ENCODE results near the gene NYAP1.

The NYAP1 gene

DNA sequence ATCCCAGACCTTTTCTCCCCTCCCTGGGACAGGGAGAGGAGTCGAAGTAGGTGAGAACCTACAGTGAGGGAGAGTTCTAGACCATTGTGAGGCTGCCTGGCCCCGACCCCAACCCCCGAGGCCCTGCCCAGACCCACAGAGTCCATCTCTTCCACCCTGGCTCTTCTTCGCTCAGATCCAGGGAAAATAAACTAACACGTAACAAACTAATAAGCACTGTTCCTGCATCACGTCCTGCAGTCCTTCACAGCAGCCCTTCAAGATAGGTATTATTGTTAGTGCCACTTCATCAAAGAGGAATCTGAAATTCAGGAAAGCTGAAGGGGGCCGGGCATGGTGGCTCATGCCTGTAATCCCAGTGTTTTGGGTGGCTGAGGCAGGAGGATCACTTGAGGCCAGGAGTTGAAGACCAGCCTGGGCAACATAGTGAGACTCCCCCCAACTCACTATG, 19.5 kb upstream of the NYAP1 start, which contains the start of gene SPACDR:
TSS of gene SPACDR (minus strand) at position 51 of the 451 bp plus-strand sequence. CDS start 235 bp downstream, outside the sequence.
- no peak for DNase-seq

DNA sequence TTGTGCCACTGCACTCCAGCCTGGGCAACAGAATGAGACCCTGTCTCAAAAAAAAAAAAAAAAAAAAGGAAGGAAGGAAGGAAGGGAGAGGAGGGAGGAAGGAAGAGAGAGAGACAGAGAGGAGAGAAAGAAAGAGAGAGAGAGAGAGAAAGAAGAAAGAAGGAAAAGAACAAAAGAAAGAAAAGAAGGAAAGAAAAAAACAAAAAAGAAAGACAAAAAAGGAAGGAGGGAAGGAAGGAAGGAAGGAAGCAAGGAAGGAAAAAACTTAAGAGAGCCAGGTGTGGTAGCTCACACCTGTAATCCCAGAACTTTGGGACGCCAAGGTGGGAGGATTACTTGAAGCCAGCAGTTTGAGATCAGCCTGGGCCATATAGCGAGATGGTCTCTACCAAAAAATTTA, 18.9 kb upstream of the NYAP1 start:
- DNase-seq: no peak

- DNase-seq: no peak
Measured at GRCh38 chr7:100465299-100465698, 18.4 kb upstream of the NYAP1 start.

GRCh38 chr7:100465702-100466311, 17.9 kb upstream of the NYAP1 start:
- no peak for DNase-seq

DNA sequence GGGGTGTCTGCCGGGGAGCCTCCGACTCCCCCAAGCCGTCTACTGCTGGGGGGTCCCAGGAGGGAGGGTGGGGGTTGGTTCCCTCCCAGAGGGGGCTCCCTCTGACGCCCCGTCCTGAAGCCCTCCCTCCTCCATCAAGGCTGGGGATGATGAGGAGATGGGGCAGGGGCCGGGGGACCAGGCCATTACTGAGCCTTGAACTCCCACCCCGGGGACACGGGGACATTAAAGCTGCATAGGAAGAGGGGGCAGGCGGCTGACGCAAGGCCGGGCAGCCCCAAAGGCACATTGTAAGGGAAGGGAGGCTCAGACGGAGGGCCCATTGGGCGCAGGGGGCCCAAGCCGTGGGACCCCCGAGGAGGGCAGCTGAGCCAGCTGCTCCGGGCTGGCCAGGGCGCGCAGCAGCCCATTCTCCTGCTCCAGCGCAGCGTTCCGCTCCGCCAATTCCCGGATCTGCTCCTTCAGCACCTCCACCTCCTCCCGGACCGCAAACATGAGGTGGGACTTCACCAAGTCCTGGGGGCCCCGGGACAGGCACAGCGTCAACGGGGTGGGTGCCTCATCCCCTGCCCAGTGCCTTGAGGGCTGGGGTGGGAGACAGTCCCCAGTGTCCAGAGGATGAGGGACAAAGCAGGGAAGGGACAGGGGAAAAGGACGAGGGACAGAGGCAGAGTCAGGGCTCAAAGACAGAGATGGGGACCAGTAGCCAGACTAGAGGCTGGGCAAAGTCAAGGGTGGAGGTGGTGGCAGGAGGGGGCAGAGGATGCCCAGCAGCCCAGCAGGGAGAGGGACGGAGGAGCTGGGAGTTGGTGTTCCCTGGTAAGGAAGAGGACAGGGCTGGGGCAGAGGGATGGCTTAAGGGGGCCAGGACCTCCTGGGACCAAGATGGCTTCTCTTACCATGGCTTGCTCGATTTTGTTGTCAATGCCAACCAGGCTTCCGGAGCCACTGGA, 16.8 kb upstream of the NYAP1 start:
- DNase-seq: no peak

GRCh38 chr7:100467638-100468373, 15.9 kb upstream of the NYAP1 start:
- no peak for DNase-seq

DNA sequence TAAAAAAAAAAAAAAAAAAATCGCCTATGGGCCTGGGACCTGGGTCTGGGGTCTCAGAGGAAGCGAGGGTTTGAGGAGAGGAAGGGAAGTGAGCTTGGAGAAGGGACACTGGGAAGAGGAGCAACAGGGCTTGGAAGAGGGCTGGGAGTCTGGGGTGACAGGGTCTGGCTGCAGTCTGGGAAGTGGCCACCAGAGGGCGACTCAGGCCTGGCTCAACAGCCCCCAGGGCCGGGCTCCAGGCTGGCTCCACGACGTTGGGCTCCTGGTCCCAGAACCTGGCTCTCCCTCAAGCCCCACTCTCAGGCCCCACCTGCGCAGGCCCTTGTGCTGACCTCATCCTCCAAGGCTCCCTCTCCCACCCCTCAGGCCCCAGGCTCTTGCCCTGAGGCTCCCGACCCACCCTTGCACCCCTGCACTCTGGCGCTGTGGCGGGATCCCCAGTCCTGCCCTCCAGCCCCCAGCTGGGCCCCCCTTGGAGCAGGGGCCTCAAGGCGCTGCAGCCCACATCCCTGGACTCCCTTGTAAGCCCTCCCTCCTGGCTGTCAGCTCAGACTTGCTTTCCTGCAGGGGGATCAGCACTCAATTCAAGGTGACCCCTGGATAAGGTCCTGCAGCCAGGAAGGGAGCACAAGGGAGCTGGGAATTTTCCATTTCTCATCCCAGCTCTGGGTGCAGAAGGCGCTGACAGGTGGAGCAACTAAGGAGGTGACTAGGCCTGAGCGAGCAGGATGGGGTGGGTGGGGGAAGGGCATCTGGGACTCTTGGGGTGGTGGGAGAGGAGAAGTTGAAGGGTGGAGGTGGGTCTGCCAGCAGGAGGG, 14.3 kb upstream of the NYAP1 start:
- DNase-seq: peak; percentile 12

DNA sequence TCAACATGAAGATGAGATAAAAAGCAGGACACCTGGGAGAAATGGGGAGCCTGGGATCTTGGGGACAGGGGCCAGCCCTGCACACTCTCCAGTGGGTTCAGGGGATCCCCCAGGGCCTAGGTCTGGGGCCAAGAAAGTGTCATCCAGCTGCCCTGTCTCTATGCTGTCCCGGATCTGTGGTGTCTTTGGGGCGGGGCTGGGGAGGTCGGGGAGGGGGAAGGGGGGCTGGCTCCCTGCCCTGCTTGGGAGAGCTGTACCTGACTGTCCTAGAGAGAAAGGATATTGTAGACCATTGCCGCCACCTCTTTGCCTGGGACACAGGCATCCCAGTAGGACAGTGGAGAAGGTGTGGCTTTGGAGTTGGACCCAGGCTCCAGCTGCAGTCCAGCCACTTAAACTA, 12.7 kb upstream of the NYAP1 start:
- DNase-seq: no peak

DNA sequence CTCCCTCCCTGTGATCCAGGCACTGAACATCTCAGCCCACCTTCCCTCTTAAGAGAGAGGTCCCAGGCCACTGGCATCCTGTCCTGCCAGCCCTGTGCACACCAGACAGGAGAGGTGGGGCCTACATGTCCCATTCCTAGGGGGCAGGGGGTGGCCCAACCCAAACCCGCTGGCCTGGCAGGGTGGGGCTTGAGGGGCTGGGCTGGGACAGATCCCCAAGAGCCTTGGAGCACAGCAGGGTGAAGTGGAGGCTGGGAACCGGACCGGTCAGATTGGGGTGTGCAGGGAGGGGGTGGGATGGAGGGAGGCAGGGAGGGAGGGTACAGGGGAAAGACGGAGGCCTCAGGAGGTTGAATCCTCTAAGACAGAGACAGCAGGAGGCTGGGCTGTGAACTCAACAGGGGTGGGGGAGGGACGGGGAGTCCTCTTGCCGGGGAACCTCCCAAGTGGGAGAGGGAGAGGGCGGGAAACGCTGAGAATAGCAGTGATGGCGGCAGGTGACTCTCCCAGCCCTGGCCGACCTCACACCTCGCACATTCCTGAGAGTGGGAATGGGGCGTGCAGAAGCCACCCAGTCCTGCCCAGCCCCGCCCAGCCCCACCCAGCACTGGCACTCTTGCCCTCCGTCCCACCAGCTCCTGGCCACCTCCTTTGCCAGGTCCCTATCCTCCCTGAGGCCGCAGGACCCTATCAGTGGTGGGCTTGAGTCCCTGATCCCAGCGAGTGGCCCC, 11.4 kb upstream of the NYAP1 start:
- no peak for DNase-seq

DNA sequence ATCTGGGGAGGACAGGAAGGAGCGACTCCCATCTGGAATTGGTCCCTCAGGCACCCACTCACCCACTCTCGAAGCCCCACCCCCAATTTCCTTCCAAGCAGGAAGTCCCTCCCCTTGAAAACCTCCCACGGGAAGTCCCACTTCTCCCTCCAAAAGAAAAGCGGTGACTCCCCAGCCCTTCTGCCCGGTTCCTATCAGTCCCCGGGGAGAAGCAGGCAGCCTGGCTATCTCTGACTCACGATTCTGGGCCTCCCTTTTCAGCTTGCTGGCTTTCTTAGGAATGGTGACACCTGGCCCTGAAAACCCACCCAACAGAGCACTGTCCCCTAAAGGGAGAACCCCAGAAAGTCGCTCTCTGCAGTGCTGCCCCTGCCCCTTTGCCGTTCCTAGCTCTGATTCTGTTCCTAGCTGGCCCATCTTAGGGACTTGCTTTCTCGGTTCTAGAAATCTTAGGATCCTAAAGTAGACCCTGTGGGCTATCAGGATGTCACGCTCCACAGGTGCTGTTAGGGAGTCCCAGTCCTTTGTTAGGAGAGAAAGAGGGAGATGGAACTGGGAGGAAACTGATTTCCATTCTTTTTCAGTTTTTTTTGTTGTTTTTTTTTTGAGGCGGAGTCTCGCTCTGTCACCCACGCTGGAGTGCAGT, 10.8 kb upstream of the NYAP1 start:
- no peak for DNase-seq

DNA sequence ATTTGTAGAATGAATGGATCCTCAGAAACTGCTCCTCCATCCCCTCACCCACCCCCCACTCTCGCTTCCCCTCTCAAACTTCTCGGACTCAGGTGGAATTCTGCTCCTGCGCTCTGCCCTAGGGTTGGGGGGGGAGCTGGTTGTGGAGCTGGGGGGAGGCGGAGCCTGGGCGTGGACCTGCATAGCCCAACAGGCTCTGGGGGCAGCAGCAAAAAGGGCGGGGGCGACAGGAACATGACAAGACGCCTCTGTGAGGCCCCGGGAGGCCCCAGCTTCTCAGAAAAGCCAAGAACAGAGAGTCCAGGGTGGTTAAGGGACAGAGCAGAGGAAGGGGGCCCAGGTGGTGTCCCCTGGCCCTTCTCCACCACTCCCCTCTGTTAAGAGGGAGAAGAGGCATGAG, 8.2 kb upstream of the NYAP1 start:
- no peak for DNase-seq

DNA sequence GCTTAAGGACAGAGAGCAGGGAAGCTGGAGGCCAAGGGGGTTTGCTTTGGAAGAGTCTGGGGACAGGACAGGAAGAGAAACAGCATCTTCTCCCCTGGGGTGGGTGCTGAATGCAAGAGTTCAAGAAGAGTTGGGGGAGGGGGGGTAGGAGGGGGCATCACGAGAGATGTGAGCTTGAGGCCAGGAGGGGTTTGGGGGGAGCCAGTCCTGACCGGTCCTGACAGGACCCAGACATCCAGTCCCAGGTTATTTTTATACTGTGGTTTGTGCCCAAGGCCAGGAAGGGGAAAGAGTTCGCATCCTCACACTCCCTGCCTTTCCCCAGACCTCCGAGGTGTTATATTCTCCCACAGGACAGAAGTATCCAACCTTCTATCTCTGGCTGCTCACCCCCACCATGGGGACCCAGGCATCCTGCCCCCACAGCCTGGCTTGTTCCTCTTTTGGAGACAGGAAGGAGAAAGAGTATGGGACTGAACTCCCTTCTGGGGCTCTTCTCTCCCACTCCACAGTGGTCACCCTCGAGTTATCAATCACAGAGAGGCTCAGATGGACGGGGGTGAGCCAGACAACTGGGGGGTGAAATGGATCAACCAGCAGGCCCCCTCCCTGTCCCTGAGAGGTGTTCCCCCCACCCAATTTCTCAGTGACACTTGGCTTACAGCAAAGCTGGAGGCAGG, 7.5 kb upstream of the NYAP1 start:
- DNase-seq: no peak

- no peak for DNase-seq
Measured at GRCh38 chr7:100476903-100477870, 6.5 kb upstream of the NYAP1 start.

GRCh38 chr7:100477871-100478267, 5.9 kb upstream of the NYAP1 start:
- no peak for DNase-seq

- DNase-seq: no peak
Measured at GRCh38 chr7:100478958-100479660, 4.6 kb upstream of the NYAP1 start, which contains the start of gene TSC22D4. TSC22D4 (minus strand) TSS chr7:100479214; CDS start chr7:100478038, 1,176 bp downstream.

GRCh38 chr7:100481466-100481865, 2.3 kb upstream of the NYAP1 start:
- no peak for DNase-seq

- DNase-seq: no peak
Measured at GRCh38 chr7:100482728-100483089, 1.0 kb upstream of the NYAP1 start.

DNA sequence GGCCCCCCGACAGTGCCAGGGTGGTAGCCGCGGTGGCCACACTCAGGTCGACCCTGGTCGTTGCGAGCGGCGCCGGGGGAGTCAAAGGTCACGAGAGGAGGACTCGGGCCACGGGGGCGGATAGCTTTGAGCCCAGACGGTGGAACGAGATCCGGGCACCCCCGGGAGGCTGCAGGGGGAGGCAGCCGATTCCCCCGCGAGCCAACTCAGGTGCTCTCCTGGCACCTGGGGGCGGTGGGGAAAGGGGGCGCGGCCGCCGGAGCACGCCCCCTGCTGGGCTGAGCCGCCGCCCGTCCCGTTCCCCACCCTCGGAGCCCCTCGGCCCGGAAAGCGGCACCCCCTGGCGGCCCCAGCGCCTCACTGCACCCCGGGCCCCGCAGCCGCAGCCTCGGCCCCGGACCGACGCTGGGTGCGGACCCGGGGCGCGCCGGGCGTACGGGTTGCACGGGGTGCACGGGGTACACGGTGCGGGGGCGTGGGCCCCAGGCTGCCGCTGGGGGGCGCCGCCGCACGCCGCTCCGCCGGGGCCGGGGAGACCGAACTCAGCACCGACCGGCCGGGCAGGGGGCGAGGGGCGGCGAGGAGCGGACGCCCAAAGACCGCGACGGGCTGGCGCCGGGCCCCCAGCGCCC, 521 bp upstream of the NYAP1 start:
- DNase-seq: no peak
